ENCODE results near the gene BHLHE40. TPM values are rescaled to one million over a fixed set of nuclear protein-coding genes. Genes with fewer than 3 reads are reported as not detected.
"Not testable (repeated sequence)": the region's sequence is repeated elsewhere in the genome, so short reads cannot be mapped to it uniquely, and the experiment has no call there.

Gene BHLHE40
- total RNA-seq, 1 donor from 2014 or later: 33.9 TPM

DNA sequence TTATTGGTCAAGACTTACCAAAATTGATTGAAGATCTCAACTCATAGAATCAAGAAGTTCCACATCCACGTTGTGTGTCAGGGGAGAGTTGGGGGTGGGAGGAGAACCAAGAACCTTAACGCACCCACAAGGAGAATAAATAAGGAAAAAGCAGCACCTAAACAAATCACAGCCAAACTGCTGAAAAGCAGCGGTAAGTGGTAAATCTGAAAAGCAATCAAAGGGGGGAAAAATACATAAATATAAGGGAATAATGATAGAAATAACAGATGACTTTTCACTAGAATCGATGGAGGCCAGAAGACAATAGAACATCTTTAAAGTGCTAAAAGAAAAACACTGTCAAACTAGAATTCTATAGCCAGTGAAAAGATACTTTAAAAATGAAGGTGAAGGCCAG lies 20.1 kb upstream of the BHLHE40 start:
- H3K4me1 ChIP-seq: no peaks in the 10 kb centered on the region
- no peak overlapping the region for H3K27ac ChIP-seq (replicated peaks)
- TF ChIP-seq, protein P1, sequence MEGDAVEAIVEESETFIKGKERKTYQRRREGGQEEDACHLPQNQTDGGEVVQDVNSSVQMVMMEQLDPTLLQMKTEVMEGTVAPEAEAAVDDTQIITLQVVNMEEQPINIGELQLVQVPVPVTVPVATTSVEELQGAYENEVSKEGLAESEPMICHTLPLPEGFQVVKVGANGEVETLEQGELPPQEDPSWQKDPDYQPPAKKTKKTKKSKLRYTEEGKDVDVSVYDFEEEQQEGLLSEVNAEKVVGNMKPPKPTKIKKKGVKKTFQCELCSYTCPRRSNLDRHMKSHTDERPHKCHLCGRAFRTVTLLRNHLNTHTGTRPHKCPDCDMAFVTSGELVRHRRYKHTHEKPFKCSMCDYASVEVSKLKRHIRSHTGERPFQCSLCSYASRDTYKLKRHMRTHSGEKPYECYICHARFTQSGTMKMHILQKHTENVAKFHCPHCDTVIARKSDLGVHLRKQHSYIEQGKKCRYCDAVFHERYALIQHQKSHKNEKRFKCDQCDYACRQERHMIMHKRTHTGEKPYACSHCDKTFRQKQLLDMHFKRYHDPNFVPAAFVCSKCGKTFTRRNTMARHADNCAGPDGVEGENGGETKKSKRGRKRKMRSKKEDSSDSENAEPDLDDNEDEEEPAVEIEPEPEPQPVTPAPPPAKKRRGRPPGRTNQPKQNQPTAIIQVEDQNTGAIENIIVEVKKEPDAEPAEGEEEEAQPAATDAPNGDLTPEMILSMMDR (IDR thresholded peaks at IDR 0.05; ENCODE audit: borderline replicate concordance): no peak
- no peaks in the 10 kb centered on the region for H3K36me3 ChIP-seq
- DNase-seq: no peak
- peaks cover 8% of the 10 kb centered on the region for H3K9me3 ChIP-seq (replicated peaks)
- no peak overlapping the region for H3K4me3 ChIP-seq
- intact Hi-C loops (cut with micrococcal nuclease): no loop called here
- H3K27me3 ChIP-seq (ENCODE audit: low read depth): no peaks in the 10 kb centered on the region

- DNase-seq; H3K27ac ChIP-seq (replicated peaks); H3K4me1 ChIP-seq; H3K27me3 ChIP-seq (ENCODE audit: low read depth); intact Hi-C loops (cut with micrococcal nuclease); H3K36me3 ChIP-seq; H3K9me3 ChIP-seq (replicated peaks); H3K4me3 ChIP-seq: not testable (repeated sequence)
These were observed 17.4 kb upstream of the BHLHE40 start for GRCh38 chr3:4961865-4962264.

- Histone ChIP-seq H3K4me3 (no peak overlapping the region), H3K27ac (replicated peaks) (no peak overlapping the region), H3K27me3 (ENCODE audit: low read depth) (no peaks in the 10 kb centered on the region), H3K9me3 (replicated peaks) (peaks cover 6% of the 10 kb centered on the region), H3K36me3 (no peaks in the 10 kb centered on the region), H3K4me1 (no peaks in the 10 kb centered on the region)
- intact Hi-C loops (cut with micrococcal nuclease): no loop called here
- no peak for DNase-seq
- TF ChIP-seq, protein P1 (IDR thresholded peaks at IDR 0.05; ENCODE audit: borderline replicate concordance): no peak
These were observed 15.3 kb upstream of the BHLHE40 start for GRCh38 chr3:4963669-4964570.

GRCh38 chr3:4966006-4966405 lies 13.2 kb upstream of the BHLHE40 start:
- DNase-seq; H3K27me3 ChIP-seq (ENCODE audit: low read depth); H3K4me1 ChIP-seq; H3K27ac ChIP-seq (replicated peaks); intact Hi-C loops (cut with micrococcal nuclease); H3K36me3 ChIP-seq; H3K4me3 ChIP-seq; H3K9me3 ChIP-seq (replicated peaks): not testable (repeated sequence)

- intact Hi-C loops (cut with micrococcal nuclease); DNase-seq: not testable (repeated sequence)
These were observed 11.6 kb upstream of the BHLHE40 start for GRCh38 chr3:4967683-4968082.

GRCh38 chr3:4971437-4971836 lies 7.8 kb upstream of the BHLHE40 start:
- H3K4me3 ChIP-seq; H3K27ac ChIP-seq (replicated peaks); H3K9me3 ChIP-seq (replicated peaks); H3K4me1 ChIP-seq; intact Hi-C loops (cut with micrococcal nuclease); DNase-seq; H3K36me3 ChIP-seq; H3K27me3 ChIP-seq (ENCODE audit: low read depth): not testable (repeated sequence)

More at GRCh38 chr3:4967683-4968082, 11.6 kb upstream of the BHLHE40 start:
- not testable (repeated sequence) for H3K27me3 ChIP-seq (ENCODE audit: low read depth); H3K36me3 ChIP-seq; H3K9me3 ChIP-seq (replicated peaks); H3K4me3 ChIP-seq; H3K27ac ChIP-seq (replicated peaks); H3K4me1 ChIP-seq

- Histone ChIP-seq H3K4me3 (no peak overlapping the region), H3K27me3 (ENCODE audit: low read depth) (no peaks in the 10 kb centered on the region), H3K9me3 (replicated peaks) (no peaks in the 10 kb centered on the region), H3K27ac (replicated peaks) (no peak overlapping the region), H3K4me1 (peaks cover 11% of the 10 kb centered on the region), H3K36me3 (no peaks in the 10 kb centered on the region)
- TF ChIP-seq, protein P1 (IDR thresholded peaks at IDR 0.05; ENCODE audit: borderline replicate concordance): no peak
- intact Hi-C loops (cut with micrococcal nuclease): no loop called here
- no peak for DNase-seq
These were observed 7.4 kb upstream of the BHLHE40 start for GRCh38 chr3:4971838-4972237.
